GM10266 (cell line): ENCODE data around the gene MTERF4.

Source experiments
- DNase-seq: peaks from one replicate; pipeline ENCODE4 v3.0.0; 2012; ENCODE audit errors: extremely low spot score
- TF ChIP-seq, protein P1 (sequence below): IDR thresholded peaks from 2 replicates; pipeline ENCODE4 v1.5.1; 2012; ENCODE audit warnings: mild to moderate bottlenecking, low read depth; ENCODE audit not compliant: control insufficient read depth, insufficient read depth; ENCODE audit errors: missing control alignments

MTERF4 gene

GRCh38 chr2:241063093-241063551, 39.0 kb downstream of the MTERF4 start:
- TF ChIP-seq, protein P1, sequence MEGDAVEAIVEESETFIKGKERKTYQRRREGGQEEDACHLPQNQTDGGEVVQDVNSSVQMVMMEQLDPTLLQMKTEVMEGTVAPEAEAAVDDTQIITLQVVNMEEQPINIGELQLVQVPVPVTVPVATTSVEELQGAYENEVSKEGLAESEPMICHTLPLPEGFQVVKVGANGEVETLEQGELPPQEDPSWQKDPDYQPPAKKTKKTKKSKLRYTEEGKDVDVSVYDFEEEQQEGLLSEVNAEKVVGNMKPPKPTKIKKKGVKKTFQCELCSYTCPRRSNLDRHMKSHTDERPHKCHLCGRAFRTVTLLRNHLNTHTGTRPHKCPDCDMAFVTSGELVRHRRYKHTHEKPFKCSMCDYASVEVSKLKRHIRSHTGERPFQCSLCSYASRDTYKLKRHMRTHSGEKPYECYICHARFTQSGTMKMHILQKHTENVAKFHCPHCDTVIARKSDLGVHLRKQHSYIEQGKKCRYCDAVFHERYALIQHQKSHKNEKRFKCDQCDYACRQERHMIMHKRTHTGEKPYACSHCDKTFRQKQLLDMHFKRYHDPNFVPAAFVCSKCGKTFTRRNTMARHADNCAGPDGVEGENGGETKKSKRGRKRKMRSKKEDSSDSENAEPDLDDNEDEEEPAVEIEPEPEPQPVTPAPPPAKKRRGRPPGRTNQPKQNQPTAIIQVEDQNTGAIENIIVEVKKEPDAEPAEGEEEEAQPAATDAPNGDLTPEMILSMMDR = no peak
- no peak for DNase-seq

GRCh38 chr2:241062389-241063092, 39.5 kb downstream of the MTERF4 start:
- no peak for DNase-seq

DNA sequence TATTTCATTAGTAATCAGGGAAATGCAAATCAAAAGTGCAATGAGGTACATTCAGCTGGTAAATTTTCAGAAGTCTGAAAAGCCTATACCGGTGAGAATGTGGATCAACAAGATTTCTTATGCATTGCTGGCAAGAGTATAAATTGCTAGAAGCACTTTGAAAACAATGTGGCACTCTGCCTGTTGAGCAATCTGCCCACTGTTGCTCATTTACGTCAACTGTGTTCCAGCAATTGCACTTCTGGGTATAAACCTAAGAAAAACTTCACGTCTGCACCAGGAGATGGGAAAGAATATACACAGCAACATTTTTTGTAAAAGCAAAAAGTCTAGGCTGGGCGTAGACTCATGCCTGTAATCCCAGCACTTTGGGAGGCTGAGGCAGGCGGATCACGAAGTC, 40.8 kb downstream of the MTERF4 start:
- no peak for DNase-seq
- TF ChIP-seq, protein P1 = no peak

More at GRCh38 chr2:241062389-241063092, 39.5 kb downstream of the MTERF4 start:
- TF ChIP-seq, protein P1 = no peak

GRCh38 chr2:241053576-241054251, 48.4 kb downstream of the MTERF4 start:
- no peak for DNase-seq
- TF ChIP-seq, protein P1 = no peak

- DNase-seq = no peak
- TF ChIP-seq, protein P1 = no peak
Measured at GRCh38 chr2:241052677-241053360, 49.3 kb downstream of the MTERF4 start.

- no peak for DNase-seq
- TF ChIP-seq, protein P1 = no peak
Measured at GRCh38 chr2:241051578-241052487, 50.3 kb downstream of the MTERF4 start.
